Vagina (tissue), 2 donors: Measurements from ENCODE around the gene SYNGR2.

Experiments
- POLR2A ChIP-seq, 2 donors: fragments of 450-650 bp; IDR thresholded peaks; one replicate each; pipeline ENCODE4 v1.6.1; 2017; ENCODE audit warnings: antibody characterized with exemption in 2 of 2, mild to moderate bottlenecking in 2 of 2, moderate library complexity in 2 of 2
- TF ChIP-seq, protein P1 (sequence below), 3 experiments: fragments of 450-650 bp in 2 of 3; fragments of 200-600 bp in 1 of 3; sonication (generic) in 1 of 3; IDR thresholded peaks; one replicate each; pipeline ENCODE4 v1.5.1; 2017 to 2019; ENCODE audit warnings: antibody characterized with exemption in 3 of 3, mild to moderate bottlenecking in 2 of 3, moderate library complexity in 2 of 3

GRCh38 chr17:78184351-78184750, 16.0 kb downstream of the SYNGR2 start:
- TF ChIP-seq POLR2A (IDR thresholded peaks at IDR 0.05): no peak
- TF ChIP-seq, protein P1, sequence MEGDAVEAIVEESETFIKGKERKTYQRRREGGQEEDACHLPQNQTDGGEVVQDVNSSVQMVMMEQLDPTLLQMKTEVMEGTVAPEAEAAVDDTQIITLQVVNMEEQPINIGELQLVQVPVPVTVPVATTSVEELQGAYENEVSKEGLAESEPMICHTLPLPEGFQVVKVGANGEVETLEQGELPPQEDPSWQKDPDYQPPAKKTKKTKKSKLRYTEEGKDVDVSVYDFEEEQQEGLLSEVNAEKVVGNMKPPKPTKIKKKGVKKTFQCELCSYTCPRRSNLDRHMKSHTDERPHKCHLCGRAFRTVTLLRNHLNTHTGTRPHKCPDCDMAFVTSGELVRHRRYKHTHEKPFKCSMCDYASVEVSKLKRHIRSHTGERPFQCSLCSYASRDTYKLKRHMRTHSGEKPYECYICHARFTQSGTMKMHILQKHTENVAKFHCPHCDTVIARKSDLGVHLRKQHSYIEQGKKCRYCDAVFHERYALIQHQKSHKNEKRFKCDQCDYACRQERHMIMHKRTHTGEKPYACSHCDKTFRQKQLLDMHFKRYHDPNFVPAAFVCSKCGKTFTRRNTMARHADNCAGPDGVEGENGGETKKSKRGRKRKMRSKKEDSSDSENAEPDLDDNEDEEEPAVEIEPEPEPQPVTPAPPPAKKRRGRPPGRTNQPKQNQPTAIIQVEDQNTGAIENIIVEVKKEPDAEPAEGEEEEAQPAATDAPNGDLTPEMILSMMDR (IDR thresholded peaks at IDR 0.05): no peak
